HepG2 (cell line): ENCODE results near the gene MALRD1. TPM values are rescaled to one million over a fixed set of nuclear protein-coding genes. Genes with fewer than 3 reads are reported as not detected.

ENCODE experiments used
- ATAC-seq: fragments of 200-7000 bp; cut with Tn5 transposase; 3 replicates; pipeline ENCODE4 v1.9.1; 2020; ENCODE audit warnings: mild to moderate bottlenecking, moderate library complexity
- BruUV-seq: library from RNA; stranded (reverse); fragments of 400-500 nt; replicated peaks from 2 replicates; lab custom pipeline; 2021; lab: Mats Ljungman, UMichigan
- CTCF ChIA-PET: fragments of 300-600 bp; formaldehyde crosslinking; extraction: SDS; loops from one replicate; lab custom pipeline; 2021; ENCODE audit warnings: low total read pairs, inconsistent platforms, low intra/inter-chr PET ratio; lab: Yijun Ruan, JAX
- POLR2A ChIA-PET: fragments of 350-600 bp; sonication (Branson Sonifier 250); formaldehyde crosslinking; loops from one replicate; lab custom pipeline; 2020; ENCODE audit warnings: antibody characterized with exemption, inconsistent platforms; lab: Yijun Ruan, JAX
- DNase-seq: peaks from one replicate; pipeline ENCODE4 v3.0.0-alpha.2; 2015; ENCODE audit warnings: low spot score
- FAIRE-seq: peaks from 3 replicates; lab custom pipeline; 2011; peaks lifted over from hg19 to GRCh38; lab: Jason Lieb, UNC
- H2AFZ ChIP-seq: one replicate; pipeline ENCODE4 v1.6.1; 2011; ENCODE audit warnings: low read length, inconsistent platforms
- H3K27ac ChIP-seq: fragments of 300-600 bp; 3 replicates; pipeline ENCODE4 v1.8.0; 2011; ENCODE audit warnings: mixed run types, mild to moderate bottlenecking, mixed read lengths, low read length, inconsistent platforms; ENCODE audit not compliant: insufficient read depth; ENCODE audit errors: extremely low read length
- H3K27me3 ChIP-seq, 2 experiments: fragments of 200-600 bp in 1 of 2; 2 replicates in 1 of 2; 3 replicates in 1 of 2; pipeline versions ENCODE4 v1.6.0 to v1.8.0; 2011; ENCODE audit warnings: low read length in 2 of 2, mild to moderate bottlenecking in 2 of 2, moderate library complexity in 2 of 2, inconsistent platforms in 1 of 2; ENCODE audit not compliant: insufficient read depth in 2 of 2, control insufficient read depth in 1 of 2
- H3K36me3 ChIP-seq, 2 experiments: fragments of 200-600 bp in 1 of 2; replicated peaks in 1 of 2; 2 replicates in 1 of 2; 3 replicates in 1 of 2; pipeline versions ENCODE4 v1.5.1 to v1.8.0; 2011; ENCODE audit warnings: low read length in 2 of 2, inconsistent platforms in 1 of 2; ENCODE audit not compliant: insufficient read depth in 2 of 2, control insufficient read depth in 1 of 2
- H3K4me1 ChIP-seq: 2 replicates; pipeline ENCODE4 v1.5.1; 2012; ENCODE audit warnings: low read length, inconsistent platforms; ENCODE audit not compliant: insufficient read depth
- H3K4me2 ChIP-seq: 2 replicates; pipeline ENCODE4 v1.6.0; 2011; ENCODE audit warnings: low read depth, low read length, inconsistent platforms
- H3K4me3 ChIP-seq, 3 experiments: fragments of 200-600 bp in 1 of 3; sonication (generic), shearing (Covaris generic) in 1 of 3; replicated peaks in 1 of 3; 2 replicates each; pipeline ENCODE4 v1.5.1; 2011 to 2016; ENCODE audit warnings: low read length in 3 of 3, inconsistent platforms in 2 of 3, low read depth in 2 of 3, mild to moderate bottlenecking in 2 of 3, control low read depth in 1 of 3, mixed read lengths in 1 of 3; ENCODE audit not compliant: insufficient read depth in 1 of 3
- H3K79me2 ChIP-seq: one replicate; pipeline ENCODE4 v1.6.1; 2011; ENCODE audit warnings: low read length, inconsistent platforms; ENCODE audit not compliant: insufficient read depth
- H3K9ac ChIP-seq: 2 replicates; pipeline ENCODE4 v1.6.0; 2011; ENCODE audit warnings: mild to moderate bottlenecking, low read depth, low read length, inconsistent platforms; ENCODE audit not compliant: insufficient read depth
- H3K9me3 ChIP-seq: 2 replicates; pipeline ENCODE4 v1.5.1; 2012; ENCODE audit warnings: mild to moderate bottlenecking, low read length
- H4K20me1 ChIP-seq: 2 replicates; pipeline ENCODE4 v1.6.0; 2011; ENCODE audit warnings: inconsistent platforms, mild to moderate bottlenecking, low read length, moderate library complexity; ENCODE audit not compliant: insufficient read depth
- BRD4 ChIP-seq: sonication (generic); formaldehyde crosslinking; IDR thresholded peaks from 2 replicates; pipeline ENCODE4 v1.4.0; 2020; ENCODE audit warnings: missing genetic modification reagents
- EEA1 ChIP-seq: sonication (generic); formaldehyde crosslinking; IDR thresholded peaks from 2 replicates; pipeline ENCODE4 v1.5.1; 2020; ENCODE audit warnings: mild to moderate bottlenecking, missing genetic modification reagents, borderline replicate concordance
- FOXJ3 ChIP-seq: sonication (generic); formaldehyde crosslinking; IDR thresholded peaks from 2 replicates; pipeline ENCODE4 v1.4.0; 2020; ENCODE audit warnings: missing genetic modification reagents, mild to moderate bottlenecking, borderline replicate concordance
- FUBP1 ChIP-seq: sonication (generic); formaldehyde crosslinking; IDR thresholded peaks from 2 replicates; pipeline ENCODE4 v1.5.1; 2020; ENCODE audit warnings: missing genetic modification reagents, mild to moderate bottlenecking, borderline replicate concordance
- GATAD1 ChIP-seq: IDR thresholded peaks from 2 replicates; pipeline ENCODE4 v1.6.1; 2016; ENCODE audit warnings: missing genetic modification reagents, missing compliant biosample characterization
- KAT8 ChIP-seq: IDR thresholded peaks from 2 replicates; pipeline ENCODE4 v1.6.1; 2016; ENCODE audit warnings: missing genetic modification reagents, missing compliant biosample characterization
- MEIS1 ChIP-seq: sonication (generic); formaldehyde crosslinking; IDR thresholded peaks from 2 replicates; pipeline ENCODE4 v1.9.0; 2021; ENCODE audit warnings: mild to moderate bottlenecking, missing genetic modification reagents, moderate library complexity, borderline replicate concordance
- SP2 ChIP-seq: sonication (generic); formaldehyde crosslinking; IDR thresholded peaks from 2 replicates; pipeline ENCODE4 v1.5.1; 2020; ENCODE audit warnings: mild to moderate bottlenecking, missing genetic modification reagents
- ZBTB42 ChIP-seq: sonication (generic); formaldehyde crosslinking; IDR thresholded peaks from 2 replicates; pipeline ENCODE4 v1.5.0; 2020; ENCODE audit warnings: mild to moderate bottlenecking, missing genetic modification reagents
- ZNF101 ChIP-seq: sonication (generic); formaldehyde crosslinking; IDR thresholded peaks from 2 replicates; pipeline ENCODE4 v1.4.0; 2020; ENCODE audit warnings: mild to moderate bottlenecking, low read depth, missing genetic modification reagents, borderline replicate concordance
- ZNF598 ChIP-seq: sonication (generic); formaldehyde crosslinking; IDR thresholded peaks from 2 replicates; pipeline ENCODE4 v1.5.1; 2020; ENCODE audit warnings: mild to moderate bottlenecking, missing genetic modification reagents, borderline replicate concordance
- ZNF777 ChIP-seq: sonication (generic); formaldehyde crosslinking; IDR thresholded peaks from 2 replicates; pipeline ENCODE4 v1.4.0; 2020; ENCODE audit warnings: missing genetic modification reagents
- ZNF792 ChIP-seq: IDR thresholded peaks from 2 replicates; pipeline ENCODE4 v1.6.1; 2016
- ZXDC ChIP-seq: sonication (generic); formaldehyde crosslinking; IDR thresholded peaks from 2 replicates; pipeline ENCODE4 v1.5.0; 2020; ENCODE audit warnings: mild to moderate bottlenecking, missing genetic modification reagents
- WGBS: methylation state at CpG from one replicate; pipeline ENCODE4 v1.1.6; 2017; ENCODE audit warnings: low lambda C conversion rate; 5-methylcytosine and 5-hydroxymethylcytosine counted together
- in situ Hi-C: cut with HindIII; loops from 2 replicates; pipeline ENCODE4 v1.10.0; 2017; ENCODE audit warnings: low pct_unique_long_range_greater_than_20kb; ENCODE audit not compliant: extremely low pct_ligation_motif_present
- intact Hi-C: fragments of 100-400 bp; cut with micrococcal nuclease; formaldehyde crosslinking; loops from one replicate; pipeline ENCODE4 v1.10.0; 2022; ENCODE audit not compliant: unreplicated experiment
- polyA plus RNA-seq, 8 experiments: library from polyadenylated mRNA; depleted of rRNA in 3 of 8; stranded (reverse) in 7 of 8; unstranded in 1 of 8; fragments of >200 nt; fragmentation: Illumina TruSeq in 4 of 8; extraction: Trizol in 4 of 8; gene quantifications; 2 replicates each; pipeline versions ENCODE4 v1.2.1 to v1.2.3, GENCODE V29; 2011 to 2016; ENCODE audit warnings: low read depth in 4 of 8, missing spikeins in 1 of 8, mixed read lengths in 1 of 8; ENCODE audit not compliant: insufficient read depth in 1 of 8
- total RNA-seq, 5 experiments: library from RNA; depleted of rRNA; stranded (reverse); fragments of >200 nt; fragmentation: Illumina TruSeq; extraction: Trizol; gene quantifications; 2 replicates each; pipeline ENCODE4 v1.2.3, GENCODE V29; 2016; ENCODE audit warnings: low read depth in 1 of 5
- TF ChIP-seq, protein P1 (sequence below): sonication (generic); formaldehyde crosslinking; IDR thresholded peaks from 2 replicates; pipeline ENCODE4 v1.5.0; 2020; ENCODE audit warnings: missing genetic modification reagents
- TF ChIP-seq, protein P2 (sequence below): IDR thresholded peaks from 2 replicates; pipeline ENCODE4 v1.6.1; 2016; ENCODE audit warnings: mild to moderate bottlenecking, missing biosample characterization, missing genetic modification reagents
- TF ChIP-seq, protein P3 (sequence below): sonication (generic); formaldehyde crosslinking; IDR thresholded peaks from 2 replicates; pipeline ENCODE4 v1.5.1; 2020; ENCODE audit warnings: missing genetic modification reagents, mild to moderate bottlenecking, borderline replicate concordance

Gene MALRD1
- total and polyA plus RNA-seq, 2 of the 13 experiments (the other 11 are each of a cell fraction or from before 2014, with no cell fraction given) = 5.7 to 15.4 TPM

- TF ChIP-seq EEA1 (CRISPR knock-in tag) = no peak
- TF ChIP-seq FUBP1 = no peak
These were observed 203.9 kb downstream of the MALRD1 start (continued) for GRCh38 chr10:19252531-19252930.

GRCh38 chr10:19256331-19256730, 207.7 kb downstream of the MALRD1 start:
- 35% methylated on average over 1 of the region's 1 CpG for WGBS
- intact Hi-C loops = no loop called here
- no peak for ATAC-seq

More at GRCh38 chr10:19256331-19256730, 207.7 kb downstream of the MALRD1 start:
- no peaks in the 10 kb centered on the region for H3K27me3 ChIP-seq
- POLR2A ChIA-PET = no interaction called here
- H3K4me2 ChIP-seq = no peak overlapping the region
- H3K79me2 ChIP-seq = no peaks in the 10 kb centered on the region
- no TSS peak for BruUV-seq
- no peak overlapping the region for H3K27ac ChIP-seq
- H2AFZ ChIP-seq = no peak overlapping the region
- CTCF ChIA-PET = no interaction called here
- H3K36me3 ChIP-seq = peaks cover 1 to 2% of the 10 kb centered on the region in 2 experiments; a peak in 2 of 5 replicates
- no peak for TF ChIP-seq GATAD1 (CRISPR knock-in tag)
- TF ChIP-seq, protein P1, sequence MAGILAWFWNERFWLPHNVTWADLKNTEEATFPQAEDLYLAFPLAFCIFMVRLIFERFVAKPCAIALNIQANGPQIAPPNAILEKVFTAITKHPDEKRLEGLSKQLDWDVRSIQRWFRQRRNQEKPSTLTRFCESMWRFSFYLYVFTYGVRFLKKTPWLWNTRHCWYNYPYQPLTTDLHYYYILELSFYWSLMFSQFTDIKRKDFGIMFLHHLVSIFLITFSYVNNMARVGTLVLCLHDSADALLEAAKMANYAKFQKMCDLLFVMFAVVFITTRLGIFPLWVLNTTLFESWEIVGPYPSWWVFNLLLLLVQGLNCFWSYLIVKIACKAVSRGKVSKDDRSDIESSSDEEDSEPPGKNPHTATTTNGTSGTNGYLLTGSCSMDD = no peak
- TF ChIP-seq KAT8 (CRISPR knock-in tag) = no peak
- TF ChIP-seq, protein P2, sequence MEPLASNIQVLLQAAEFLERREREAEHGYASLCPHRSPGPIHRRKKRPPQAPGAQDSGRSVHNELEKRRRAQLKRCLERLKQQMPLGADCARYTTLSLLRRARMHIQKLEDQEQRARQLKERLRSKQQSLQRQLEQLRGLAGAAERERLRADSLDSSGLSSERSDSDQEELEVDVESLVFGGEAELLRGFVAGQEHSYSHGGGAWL (CRISPR knock-in tag) = no peak
- TF ChIP-seq ZBTB42 = no peak
- TF ChIP-seq, protein P3, sequence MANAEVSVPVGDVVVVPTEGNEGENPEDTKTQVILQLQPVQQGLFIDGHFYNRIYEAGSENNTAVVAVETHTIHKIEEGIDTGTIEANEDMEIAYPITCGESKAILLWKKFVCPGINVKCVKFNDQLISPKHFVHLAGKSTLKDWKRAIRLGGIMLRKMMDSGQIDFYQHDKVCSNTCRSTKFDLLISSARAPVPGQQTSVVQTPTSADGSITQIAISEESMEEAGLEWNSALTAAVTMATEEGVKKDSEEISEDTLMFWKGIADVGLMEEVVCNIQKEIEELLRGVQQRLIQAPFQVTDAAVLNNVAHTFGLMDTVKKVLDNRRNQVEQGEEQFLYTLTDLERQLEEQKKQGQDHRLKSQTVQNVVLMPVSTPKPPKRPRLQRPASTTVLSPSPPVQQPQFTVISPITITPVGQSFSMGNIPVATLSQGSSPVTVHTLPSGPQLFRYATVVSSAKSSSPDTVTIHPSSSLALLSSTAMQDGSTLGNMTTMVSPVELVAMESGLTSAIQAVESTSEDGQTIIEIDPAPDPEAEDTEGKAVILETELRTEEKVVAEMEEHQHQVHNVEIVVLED (CRISPR knock-in tag) = no peak
- no peak for TF ChIP-seq ZNF777 (CRISPR knock-in tag)
- TF ChIP-seq MEIS1 = no peak
- TF ChIP-seq SP2 (CRISPR knock-in tag) = no peak
- TF ChIP-seq FOXJ3 (CRISPR knock-in tag) = no peak
- TF ChIP-seq ZNF598 (CRISPR knock-in tag) = no peak
- no peak for TF ChIP-seq ZNF792 (CRISPR knock-in tag)
- no peak for TF ChIP-seq ZNF101 (CRISPR knock-in tag)
- no peak for TF ChIP-seq BRD4 (CRISPR knock-in tag)
- TF ChIP-seq ZXDC (CRISPR knock-in tag) = no peak
- no peaks in the 10 kb centered on the region for H3K4me1 ChIP-seq
- FAIRE-seq = no peak
- in situ Hi-C loops = no loop called here
- H3K9me3 ChIP-seq = peaks cover 5% of the 10 kb centered on the region; the same call in 1 of the 2 replicates
- no peak overlapping the region for H3K9ac ChIP-seq
- H3K4me3 ChIP-seq = no peak overlapping the region
- no peaks in the 10 kb centered on the region for H4K20me1 ChIP-seq
- no peak for DNase-seq
